ENCODE measurements around the gene ARID2. TPM values are rescaled to one million over a fixed set of nuclear protein-coding genes. Genes with fewer than 3 reads are reported as not detected.
A peak's percentile ranks its signal among the peaks of the same experiment; 100 is the strongest.

The ARID2 gene
- polyA plus RNA-seq, 3 donors: 3.7 to 4.7 (median 4.7) TPM

GRCh38 chr12:45712319-45712718 is 17.2 kb upstream of the ARID2 start:
- WGBS, 3 donors: 90 to 96% (median 91%) methylated on average over 4 of the region's 4 CpGs
- H3K27ac ChIP-seq (ENCODE audit: low read depth, low read length): no peak overlapping the region

- WGBS, 3 donors: 94 to 97% (median 96%) methylated on average over 2 of the region's 2 CpGs
- H3K27ac ChIP-seq (ENCODE audit: low read depth, low read length): no peak overlapping the region
Observed at GRCh38 chr12:45713078-45713477, 16.4 kb upstream of the ARID2 start.

GRCh38 chr12:45718306-45718705 is 11.2 kb upstream of the ARID2 start:
- WGBS, 3 donors: 83 to 92% (median 89%) methylated on average over 4 of the region's 4 CpGs
- H3K27ac ChIP-seq (ENCODE audit: low read depth, low read length): no peak overlapping the region

GRCh38 chr12:45720069-45720468 is 9.4 kb upstream of the ARID2 start:
- 85 to 91% (median 88%) methylated on average over 2 of the region's 2 CpGs for WGBS, 3 donors
- no peak overlapping the region for H3K27ac ChIP-seq (ENCODE audit: low read depth, low read length)

GRCh38 chr12:45721369-45721768 is 8.1 kb upstream of the ARID2 start:
- WGBS, 3 donors: 86 to 90% (median 88%) methylated on average over 2 of the region's 2 CpGs
- no peak overlapping the region for H3K27ac ChIP-seq (ENCODE audit: low read depth, low read length)

- H3K27ac ChIP-seq (ENCODE audit: low read depth, low read length): no peak overlapping the region
- WGBS, 3 donors: 98 to 99% (median 98%) methylated on average over 7 of the region's 7 CpGs
Observed at GRCh38 chr12:45721954-45722353, 7.6 kb upstream of the ARID2 start.

GRCh38 chr12:45725631-45726602 is 3.6 kb upstream of the ARID2 start:
- 5% methylated on average over 12 of the region's 12 CpGs for whole genome bisulfite sequencing, 3 donors

GRCh38 chr12:45726603-45727300 is 2.8 kb upstream of the ARID2 start:
- 0% methylated on average over 42 of the region's 42 CpGs for WGBS, 3 donors
- H3K27ac ChIP-seq (ENCODE audit: low read depth, low read length): peak overlapping the region; percentile 75

More at GRCh38 chr12:45725631-45726602, 3.6 kb upstream of the ARID2 start:
- H3K27ac ChIP-seq (ENCODE audit: low read depth, low read length): no peak overlapping the region

GRCh38 chr12:45727301-45727979 is 2.1 kb upstream of the ARID2 start:
- WGBS, 3 donors: 0 to 1% (median 0%) methylated on average over 45 of the region's 45 CpGs
- peak overlapping the region; percentile 75 for H3K27ac ChIP-seq (ENCODE audit: low read depth, low read length)

- 0% methylated on average over 17 of the region's 17 CpGs for WGBS, 3 donors
- H3K27ac ChIP-seq (ENCODE audit: low read depth, low read length): peak overlapping the region; percentile 75
Observed at GRCh38 chr12:45727980-45728629, 1.4 kb upstream of the ARID2 start.

- peak overlapping the region; percentile 88 for H3K27ac ChIP-seq (ENCODE audit: low read depth, low read length)
- 0% methylated on average over 38 to 65 of the region's 65 CpGs for WGBS, 3 donors
Observed at GRCh38 chr12:45728630-45729232, 775 bp upstream of the ARID2 start.

- peak overlapping the region; percentile 88 for H3K27ac ChIP-seq (ENCODE audit: low read depth, low read length)
- 0 to 2% (median 1%) methylated on average over 24 to 26 of the region's 26 CpGs for WGBS, 3 donors
Observed at GRCh38 chr12:45730084-45730347, 510 bp downstream of the ARID2 start.

GRCh38 chr12:45730348-45731189 is 1.1 kb downstream of the ARID2 start:
- 0 to 1% (median 1%) methylated on average over 56 to 67 of the region's 67 CpGs for WGBS, 3 donors
- no peak overlapping the region for H3K27ac ChIP-seq (ENCODE audit: low read depth, low read length)

- 4 to 17% (median 11%) methylated on average over 4 of the region's 4 CpGs for WGBS, 3 donors
- H3K27ac ChIP-seq (ENCODE audit: low read depth, low read length): no peak overlapping the region
Observed at GRCh38 chr12:45731190-45731775, 1.8 kb downstream of the ARID2 start.

GRCh38 chr12:45732250-45732649 is 2.7 kb downstream of the ARID2 start:
- H3K27ac ChIP-seq (ENCODE audit: low read depth, low read length): no peak overlapping the region
- WGBS, 3 donors: 8 to 13% (median 13%) methylated on average over 5 of the region's 5 CpGs

GRCh38 chr12:45732936-45733335 is 3.4 kb downstream of the ARID2 start:
- no peak overlapping the region for H3K27ac ChIP-seq (ENCODE audit: low read depth, low read length)

GRCh38 chr12:45737638-45738037 is 8.1 kb downstream of the ARID2 start:
- H3K27ac ChIP-seq (ENCODE audit: low read depth, low read length): no peak overlapping the region
